Measurements from ENCODE around the gene LGALS9.

LGALS9 gene

DNA sequence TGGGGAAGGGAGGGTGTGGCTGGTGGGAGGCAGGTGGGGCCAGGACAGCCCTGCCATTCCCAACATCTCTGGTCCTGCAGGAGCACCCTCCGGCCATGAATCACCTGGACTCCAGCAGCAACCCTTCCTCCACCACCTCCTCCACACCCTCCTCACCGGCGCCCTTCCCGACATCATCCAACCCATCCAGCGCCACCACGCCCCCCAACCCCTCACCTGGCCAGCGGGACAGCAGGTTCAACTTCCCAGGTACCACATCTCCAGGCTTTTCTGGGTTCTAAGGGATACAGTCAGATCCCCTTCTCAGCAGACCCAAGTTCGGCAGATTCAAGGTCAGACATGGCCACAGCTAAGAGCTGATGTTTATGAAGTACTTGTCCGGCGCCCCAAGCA lies 33.8 kb upstream of the LGALS9 start:
- no peaks in the 10 kb centered on the region for H3K36me3 ChIP-seq (ENCODE audit: insufficient read depth, low read length)
- DNase-seq (no peak), ATAC-seq (ENCODE audit: insufficient read depth, low read depth) (no peak)
- no peak overlapping the region for H3K9ac ChIP-seq (ENCODE audit: low read depth, low read length)
- TF ChIP-seq, protein P1, sequence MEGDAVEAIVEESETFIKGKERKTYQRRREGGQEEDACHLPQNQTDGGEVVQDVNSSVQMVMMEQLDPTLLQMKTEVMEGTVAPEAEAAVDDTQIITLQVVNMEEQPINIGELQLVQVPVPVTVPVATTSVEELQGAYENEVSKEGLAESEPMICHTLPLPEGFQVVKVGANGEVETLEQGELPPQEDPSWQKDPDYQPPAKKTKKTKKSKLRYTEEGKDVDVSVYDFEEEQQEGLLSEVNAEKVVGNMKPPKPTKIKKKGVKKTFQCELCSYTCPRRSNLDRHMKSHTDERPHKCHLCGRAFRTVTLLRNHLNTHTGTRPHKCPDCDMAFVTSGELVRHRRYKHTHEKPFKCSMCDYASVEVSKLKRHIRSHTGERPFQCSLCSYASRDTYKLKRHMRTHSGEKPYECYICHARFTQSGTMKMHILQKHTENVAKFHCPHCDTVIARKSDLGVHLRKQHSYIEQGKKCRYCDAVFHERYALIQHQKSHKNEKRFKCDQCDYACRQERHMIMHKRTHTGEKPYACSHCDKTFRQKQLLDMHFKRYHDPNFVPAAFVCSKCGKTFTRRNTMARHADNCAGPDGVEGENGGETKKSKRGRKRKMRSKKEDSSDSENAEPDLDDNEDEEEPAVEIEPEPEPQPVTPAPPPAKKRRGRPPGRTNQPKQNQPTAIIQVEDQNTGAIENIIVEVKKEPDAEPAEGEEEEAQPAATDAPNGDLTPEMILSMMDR (IDR thresholded peaks at IDR 0.05; ENCODE audit: borderline replicate concordance, extremely low read depth, low read length, poor library complexity, severe bottlenecking): no peak
- no peak for TF ChIP-seq EZH2 (IDR thresholded peaks at IDR 0.05; ENCODE audit: borderline replicate concordance, low read depth, low read length, severe bottlenecking)
- H3K4me1 ChIP-seq (ENCODE audit: insufficient read depth, low read length): no peaks in the 10 kb centered on the region
- no peak overlapping the region for H3K4me3 ChIP-seq (ENCODE audit: low read depth in 1 of 2, low read length in 2 of 2)
- no peak overlapping the region for H3K4me2 ChIP-seq (ENCODE audit: insufficient read depth, low read length)
- H3K9me3 ChIP-seq (ENCODE audit: insufficient read depth, low read length, severe bottlenecking): no peaks in the 10 kb centered on the region
- no peaks in the 10 kb centered on the region for H3K79me2 ChIP-seq (ENCODE audit: insufficient read depth, low read length)
- no peak overlapping the region for H2AFZ ChIP-seq (ENCODE audit: low read depth, low read length)
- no peak overlapping the region for H3K27ac ChIP-seq (ENCODE audit: low read length)
- no peaks in the 10 kb centered on the region for H4K20me1 ChIP-seq (ENCODE audit: insufficient read depth, low read length)
- no peaks in the 10 kb centered on the region for H3K27me3 ChIP-seq (ENCODE audit: insufficient read depth, low read length, poor library complexity)

- H3K4me3 ChIP-seq (ENCODE audit: low read depth in 1 of 2, low read length in 2 of 2): no peak overlapping the region
- no peak overlapping the region for H3K4me2 ChIP-seq (ENCODE audit: insufficient read depth, low read length)
- no peak overlapping the region for H3K27ac ChIP-seq (ENCODE audit: low read length)
- DNase-seq: no peak
- H3K79me2 ChIP-seq (ENCODE audit: insufficient read depth, low read length): no peaks in the 10 kb centered on the region
- H3K9ac ChIP-seq (ENCODE audit: low read depth, low read length): no peak overlapping the region
- ATAC-seq (ENCODE audit: insufficient read depth, low read depth): no peak
- H3K36me3 ChIP-seq (ENCODE audit: insufficient read depth, low read length): no peaks in the 10 kb centered on the region
- no peaks in the 10 kb centered on the region for H4K20me1 ChIP-seq (ENCODE audit: insufficient read depth, low read length)
- H3K9me3 ChIP-seq (ENCODE audit: insufficient read depth, low read length, severe bottlenecking): no peaks in the 10 kb centered on the region
- H3K4me1 ChIP-seq (ENCODE audit: insufficient read depth, low read length): no peaks in the 10 kb centered on the region
- no peaks in the 10 kb centered on the region for H3K27me3 ChIP-seq (ENCODE audit: insufficient read depth, low read length, poor library complexity)
- no peak overlapping the region for H2AFZ ChIP-seq (ENCODE audit: low read depth, low read length)
- TF ChIP-seq, protein P1 (IDR thresholded peaks at IDR 0.05; ENCODE audit: borderline replicate concordance, extremely low read depth, low read length, poor library complexity, severe bottlenecking): no peak
- TF ChIP-seq EZH2 (IDR thresholded peaks at IDR 0.05; ENCODE audit: borderline replicate concordance, low read depth, low read length, severe bottlenecking): no peak
Observed at GRCh38 chr17:27597783-27598320, 33.1 kb upstream of the LGALS9 start.

DNA sequence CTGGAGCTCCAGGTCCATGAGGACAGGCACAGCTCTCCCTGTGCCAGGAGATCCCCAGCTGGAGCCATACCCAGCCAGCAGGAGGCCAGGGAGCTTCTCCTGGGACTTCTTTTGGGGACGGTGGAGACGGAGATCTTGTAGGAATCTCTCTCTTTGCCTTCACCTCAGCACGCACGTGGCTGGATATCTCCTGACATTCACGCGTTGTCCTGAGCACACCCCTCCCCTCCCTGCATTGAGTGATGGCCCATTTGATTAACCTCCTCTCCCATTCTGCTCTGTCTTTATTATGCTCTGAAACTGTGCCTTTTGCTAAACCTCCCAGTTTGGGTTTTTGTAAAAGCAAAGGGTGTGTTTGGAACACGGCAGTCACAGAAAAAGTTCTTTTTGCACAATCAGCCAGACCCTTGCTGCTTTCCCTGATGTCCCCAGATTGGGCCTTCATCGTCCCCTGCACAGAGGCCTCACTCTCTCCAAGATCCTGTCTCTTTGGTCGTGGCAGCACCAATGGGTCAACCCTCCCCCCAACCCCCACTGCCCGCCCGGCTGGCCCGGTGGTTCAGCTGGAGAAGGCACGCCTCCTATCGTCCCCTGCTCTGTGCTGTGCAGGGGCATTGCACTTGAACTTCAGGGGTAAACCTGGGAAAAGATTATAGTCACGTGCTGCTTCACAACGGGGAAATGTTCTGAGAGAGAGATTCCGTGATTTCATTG lies 32.5 kb upstream of the LGALS9 start:
- H3K4me1 ChIP-seq (ENCODE audit: insufficient read depth, low read length): peaks cover 3% of the 10 kb centered on the region; the same call in 1 of the 2 replicates
- H2AFZ ChIP-seq (ENCODE audit: low read depth, low read length): no peak overlapping the region
- H3K36me3 ChIP-seq (ENCODE audit: insufficient read depth, low read length): no peaks in the 10 kb centered on the region
- H3K4me2 ChIP-seq (ENCODE audit: insufficient read depth, low read length): no peak overlapping the region
- DNase-seq (no peak), ATAC-seq (ENCODE audit: insufficient read depth, low read depth) (no peak)
- no peak overlapping the region for H3K27ac ChIP-seq (ENCODE audit: low read length)
- no peaks in the 10 kb centered on the region for H3K79me2 ChIP-seq (ENCODE audit: insufficient read depth, low read length)
- H3K9me3 ChIP-seq (ENCODE audit: insufficient read depth, low read length, severe bottlenecking): no peaks in the 10 kb centered on the region
- H3K27me3 ChIP-seq (ENCODE audit: insufficient read depth, low read length, poor library complexity): no peaks in the 10 kb centered on the region
- TF ChIP-seq, protein P1 (IDR thresholded peaks at IDR 0.05; ENCODE audit: borderline replicate concordance, extremely low read depth, low read length, poor library complexity, severe bottlenecking): no peak
- no peak for TF ChIP-seq EZH2 (IDR thresholded peaks at IDR 0.05; ENCODE audit: borderline replicate concordance, low read depth, low read length, severe bottlenecking)
- no peak overlapping the region for H3K9ac ChIP-seq (ENCODE audit: low read depth, low read length)
- H4K20me1 ChIP-seq (ENCODE audit: insufficient read depth, low read length): no peaks in the 10 kb centered on the region
- no peak overlapping the region for H3K4me3 ChIP-seq (ENCODE audit: low read depth in 1 of 2, low read length in 2 of 2)
